SJCRH30 (cell line): ENCODE data around the gene MVB12B. TPM values are rescaled to one million over a fixed set of nuclear protein-coding genes. Genes with fewer than 3 reads are reported as not detected.

Experiments used
- DNase-seq, 2 experiments: peaks; one replicate each; pipeline ENCODE4 v3.0.0-alpha.2; 2015 to 2020
- H3K27ac ChIP-seq: fragments of 250-450 bp; sonication (Bioruptor Pico); 2 replicates; pipeline ENCODE4 v1.5.1; 2020; ENCODE audit warnings: mild to moderate bottlenecking, moderate library complexity
- H3K27me3 ChIP-seq: fragments of 250-450 bp; sonication (Bioruptor Pico); 2 replicates; pipeline ENCODE4 v1.5.1; 2020; ENCODE audit warnings: mild to moderate bottlenecking, moderate library complexity
- H3K36me3 ChIP-seq: fragments of 250-450 bp; sonication (Bioruptor Pico); 2 replicates; pipeline ENCODE4 v1.5.1; 2020; ENCODE audit warnings: mild to moderate bottlenecking, moderate library complexity
- H3K4me1 ChIP-seq: fragments of 250-450 bp; sonication (Bioruptor Pico); 2 replicates; pipeline ENCODE4 v1.5.1; 2020; ENCODE audit warnings: mild to moderate bottlenecking, moderate library complexity
- H3K4me3 ChIP-seq: fragments of 250-450 bp; sonication (Bioruptor Pico); 2 replicates; pipeline ENCODE4 v1.5.1; 2020; ENCODE audit warnings: mild to moderate bottlenecking, moderate library complexity
- H3K9me3 ChIP-seq: fragments of 250-450 bp; sonication (Bioruptor Pico); replicated peaks from 2 replicates; pipeline ENCODE4 v1.5.1; 2020; ENCODE audit warnings: mild to moderate bottlenecking, moderate library complexity
- total RNA-seq: library from RNA; depleted of rRNA; stranded (reverse); fragments of >200 nt; shearing (Covaris generic); gene quantifications from 2 replicates; pipeline ENCODE4 v1.2.3, GENCODE V29; 2014

Gene MVB12B
- total RNA-seq, 1 experiment from 2014 or later, result 21.9 TPM

GRCh38 chr9:126430124-126430523, 103.5 kb downstream of the MVB12B start:
- H3K9me3 ChIP-seq, result no peaks in the 10 kb centered on the region
- H3K4me3 ChIP-seq, result no peak overlapping the region
- H3K36me3 ChIP-seq, result peaks cover 12% of the 10 kb centered on the region; the same call in 1 of the 2 replicates
- no peak for DNase-seq
- H3K4me1 ChIP-seq, result no peaks in the 10 kb centered on the region
- no peaks in the 10 kb centered on the region for H3K27me3 ChIP-seq
- H3K27ac ChIP-seq, result no peak overlapping the region

GRCh38 chr9:126431077-126431742, 104.6 kb downstream of the MVB12B start:
- DNase-seq, result no peak
- H3K27me3 ChIP-seq, result no peaks in the 10 kb centered on the region

GRCh38 chr9:126432659-126433058, 106.0 kb downstream of the MVB12B start:
- no peaks in the 10 kb centered on the region for H3K9me3 ChIP-seq
- DNase-seq, result no peak
- H3K4me3 ChIP-seq, result no peak overlapping the region
- H3K27me3 ChIP-seq, result no peaks in the 10 kb centered on the region
- H3K27ac ChIP-seq, result no peak overlapping the region
- peaks cover 11% of the 10 kb centered on the region; the same call in 1 of the 2 replicates for H3K36me3 ChIP-seq
- no peaks in the 10 kb centered on the region for H3K4me1 ChIP-seq

More at GRCh38 chr9:126431077-126431742, 104.6 kb downstream of the MVB12B start:
- Histone ChIP-seq H3K9me3 (no peaks in the 10 kb centered on the region), H3K36me3 (peaks cover 10% of the 10 kb centered on the region; the same call in 1 of the 2 replicates), H3K27ac (no peak overlapping the region), H3K4me3 (no peak overlapping the region), H3K4me1 (no peaks in the 10 kb centered on the region)

- H3K27ac ChIP-seq, result no peak overlapping the region
- H3K27me3 ChIP-seq, result no peaks in the 10 kb centered on the region
- no peak overlapping the region for H3K4me3 ChIP-seq
- no peaks in the 10 kb centered on the region for H3K4me1 ChIP-seq
- DNase-seq, result no peak
- no peaks in the 10 kb centered on the region for H3K9me3 ChIP-seq
- peaks cover 11% of the 10 kb centered on the region; the same call in 1 of the 2 replicates for H3K36me3 ChIP-seq
Observed at GRCh38 chr9:126435105-126435504, 108.5 kb downstream of the MVB12B start.

- H3K36me3 ChIP-seq, result peaks cover 13% of the 10 kb centered on the region
- H3K4me3 ChIP-seq, result no peak overlapping the region
- DNase-seq, result no peak
- no peaks in the 10 kb centered on the region for H3K9me3 ChIP-seq
- H3K27ac ChIP-seq, result no peak overlapping the region
- no peaks in the 10 kb centered on the region for H3K4me1 ChIP-seq
- H3K27me3 ChIP-seq, result no peaks in the 10 kb centered on the region
Observed at GRCh38 chr9:126435626-126436025, 109.0 kb downstream of the MVB12B start.

- Histone ChIP-seq H3K4me1 (no peaks in the 10 kb centered on the region), H3K36me3 (peaks cover 11% of the 10 kb centered on the region), H3K4me3 (no peak overlapping the region), H3K9me3 (no peaks in the 10 kb centered on the region), H3K27ac (no peak overlapping the region), H3K27me3 (no peaks in the 10 kb centered on the region)
- DNase-seq, result no peak
Observed at GRCh38 chr9:126436545-126437267, 110.1 kb downstream of the MVB12B start.

- no peak overlapping the region for H3K4me3 ChIP-seq
- no peaks in the 10 kb centered on the region for H3K4me1 ChIP-seq
- no peaks in the 10 kb centered on the region for H3K27me3 ChIP-seq
- no peak for DNase-seq
- no peak overlapping the region for H3K27ac ChIP-seq
- no peaks in the 10 kb centered on the region for H3K9me3 ChIP-seq
- H3K36me3 ChIP-seq, result peaks cover 11% of the 10 kb centered on the region
Observed at GRCh38 chr9:126437268-126437666, 110.6 kb downstream of the MVB12B start.

GRCh38 chr9:126437701-126438100, 111.1 kb downstream of the MVB12B start:
- DNase-seq, result no peak
- no peaks in the 10 kb centered on the region for H3K4me1 ChIP-seq

GRCh38 chr9:126438741-126439401, 112.2 kb downstream of the MVB12B start:
- H3K4me1 ChIP-seq, result no peaks in the 10 kb centered on the region
- H3K27me3 ChIP-seq, result no peaks in the 10 kb centered on the region
- no peak overlapping the region for H3K27ac ChIP-seq
- no peaks in the 10 kb centered on the region for H3K9me3 ChIP-seq
- H3K4me3 ChIP-seq, result no peak overlapping the region
- no peak for DNase-seq
- H3K36me3 ChIP-seq, result peaks cover 11% of the 10 kb centered on the region

More at GRCh38 chr9:126437701-126438100, 111.1 kb downstream of the MVB12B start:
- no peaks in the 10 kb centered on the region for H3K27me3 ChIP-seq
- no peak overlapping the region for H3K27ac ChIP-seq
- peaks cover 11% of the 10 kb centered on the region for H3K36me3 ChIP-seq
- H3K4me3 ChIP-seq, result no peak overlapping the region
- H3K9me3 ChIP-seq, result no peaks in the 10 kb centered on the region

- H3K27me3 ChIP-seq, result no peaks in the 10 kb centered on the region
- peaks cover 11% of the 10 kb centered on the region for H3K36me3 ChIP-seq
- no peak overlapping the region for H3K4me3 ChIP-seq
- no peak for DNase-seq
- H3K27ac ChIP-seq, result no peak overlapping the region
- no peaks in the 10 kb centered on the region for H3K4me1 ChIP-seq
- H3K9me3 ChIP-seq, result no peaks in the 10 kb centered on the region
Observed at GRCh38 chr9:126439402-126439765, 112.8 kb downstream of the MVB12B start.

GRCh38 chr9:126439883-126440653, 113.4 kb downstream of the MVB12B start:
- H3K4me1 ChIP-seq, result no peaks in the 10 kb centered on the region
- H3K4me3 ChIP-seq, result no peak overlapping the region
- H3K9me3 ChIP-seq, result no peaks in the 10 kb centered on the region
- no peak for DNase-seq
- peaks cover 8% of the 10 kb centered on the region for H3K36me3 ChIP-seq
- H3K27me3 ChIP-seq, result no peaks in the 10 kb centered on the region
- no peak overlapping the region for H3K27ac ChIP-seq

GRCh38 chr9:126440940-126441339, 114.3 kb downstream of the MVB12B start:
- H3K4me1 ChIP-seq, result no peaks in the 10 kb centered on the region
- peaks cover 8% of the 10 kb centered on the region for H3K36me3 ChIP-seq
- H3K27me3 ChIP-seq, result no peaks in the 10 kb centered on the region
- DNase-seq, result no peak
- no peak overlapping the region for H3K27ac ChIP-seq
- no peaks in the 10 kb centered on the region for H3K9me3 ChIP-seq
- no peak overlapping the region for H3K4me3 ChIP-seq

- Histone ChIP-seq H3K27me3 (no peaks in the 10 kb centered on the region), H3K36me3 (peaks cover 10% of the 10 kb centered on the region), H3K4me1 (no peaks in the 10 kb centered on the region), H3K9me3 (no peaks in the 10 kb centered on the region), H3K27ac (no peak overlapping the region), H3K4me3 (no peak overlapping the region)
- DNase-seq, result no peak
Observed at GRCh38 chr9:126442636-126443035, 116.0 kb downstream of the MVB12B start.

GRCh38 chr9:126443144-126443543, 116.5 kb downstream of the MVB12B start:
- peaks cover 10% of the 10 kb centered on the region for H3K36me3 ChIP-seq
- no peak overlapping the region for H3K4me3 ChIP-seq
- DNase-seq, result peak; percentile 23 to 51
- no peak overlapping the region for H3K27ac ChIP-seq
- no peaks in the 10 kb centered on the region for H3K9me3 ChIP-seq
- no peaks in the 10 kb centered on the region for H3K27me3 ChIP-seq
- no peaks in the 10 kb centered on the region for H3K4me1 ChIP-seq
